Thyroid gland (tissue), 4 donors: Measurements from ENCODE around the gene MANBA. TPM values are rescaled to one million over a fixed set of nuclear protein-coding genes. Genes with fewer than 3 reads are reported as not detected.
A peak's percentile ranks its signal among the peaks of the same experiment; 100 is the strongest.

Experiments used
- DNase-seq, 2 donors: peaks; one replicate each; pipeline ENCODE4 v3.0.0-alpha.2; 2019
- H3K27ac ChIP-seq, 3 donors: fragments of 200-600 bp; sonication (generic); 1 replicate in 2 of 3; 2 replicates in 1 of 3; pipeline ENCODE4 v1.5.1; 2016 to 2019; ENCODE audit warnings: mild to moderate bottlenecking in 1 of 3, moderate library complexity in 1 of 3
- H3K27me3 ChIP-seq: fragments of 200-600 bp; sonication (generic); one replicate; pipeline ENCODE4 v1.5.1; 2019
- H3K36me3 ChIP-seq, 2 donors: fragments of 200-600 bp; sonication (generic); one replicate each; pipeline ENCODE4 v1.5.1; 2016 to 2019
- H3K4me1 ChIP-seq, 2 donors: fragments of 200-600 bp; sonication (generic); one replicate each; pipeline ENCODE4 v1.5.1; 2017 to 2019
- H3K4me3 ChIP-seq, 3 donors: fragments of 200-600 bp; sonication (generic); replicated peaks in 1 of 3; 1 replicate in 2 of 3; 2 replicates in 1 of 3; pipeline ENCODE4 v1.5.1; 2016; ENCODE audit warnings: mild to moderate bottlenecking in 1 of 3
- H3K9me3 ChIP-seq: fragments of 200-600 bp; sonication (generic); one replicate; pipeline ENCODE4 v1.5.1; 2017
- CTCF ChIP-seq, 6 experiments: fragments of 200-600 bp in 3 of 6; fragments of 450-650 bp in 3 of 6; sonication (generic) in 3 of 6; IDR thresholded peaks; one replicate each; pipeline ENCODE4 v1.5.1; 2016 to 2019; ENCODE audit warnings: antibody characterized with exemption in 6 of 6, mild to moderate bottlenecking in 2 of 6, inconsistent platforms in 1 of 6, moderate library complexity in 1 of 6
- POLR2A ChIP-seq, 2 donors: fragments of 450-650 bp; IDR thresholded peaks; one replicate each; pipeline ENCODE4 v1.6.1; 2017; ENCODE audit warnings: antibody characterized with exemption in 2 of 2, mild to moderate bottlenecking in 2 of 2, moderate library complexity in 1 of 2
- WGBS, 2 donors: methylation state at CpG; one replicate each; pipeline ENCODE4 v1.1.5; 2017; 5-methylcytosine and 5-hydroxymethylcytosine counted together
- intact Hi-C: fragments of 100-400 bp; cut with DNase I; formaldehyde crosslinking; loops from one replicate; pipeline ENCODE4 v1.15.1; 2023
- total RNA-seq, 4 donors: library from RNA; depleted of rRNA; stranded (reverse); fragments of >200 nt; gene quantifications; one replicate each; pipeline ENCODE4 v1.2.3, GENCODE V29; 2016

Gene MANBA
- total RNA-seq, 4 donors from 2014 or later, result 41.3 to 53.4 (median 45.5) TPM

GRCh38 chr4:102774254-102774653 lies 13.5 kb upstream of the MANBA start:
- no peak for DNase-seq
- no peak overlapping the region for H3K27ac ChIP-seq
- H3K4me3 ChIP-seq, result no peak overlapping the region
- no peaks in the 10 kb centered on the region for H3K9me3 ChIP-seq
- 62 to 67% methylated on average over 2 of the region's 2 CpGs for WGBS, 2 donors
- intact Hi-C loops, result no loop called here
- TF ChIP-seq POLR2A (IDR thresholded peaks at IDR 0.05), result no peak
- TF ChIP-seq CTCF (IDR thresholded peaks at IDR 0.05), result no peak
- H3K36me3 ChIP-seq, result no peaks in the 10 kb centered on the region
- H3K27me3 ChIP-seq, result no peaks in the 10 kb centered on the region
- H3K4me1 ChIP-seq, result peaks cover 0 to 7% of the 10 kb centered on the region in 2 donors

- Histone ChIP-seq H3K27me3 (no peaks in the 10 kb centered on the region), H3K4me1 (no peaks in the 10 kb centered on the region), H3K36me3 (no peaks in the 10 kb centered on the region), H3K27ac (no peak overlapping the region), H3K9me3 (no peaks in the 10 kb centered on the region), H3K4me3 (no peak overlapping the region)
- intact Hi-C loops, result no loop called here
- TF ChIP-seq POLR2A (IDR thresholded peaks at IDR 0.05) (no peak), CTCF (IDR thresholded peaks at IDR 0.05) (no peak)
- no peak for DNase-seq
- WGBS, 2 donors, result 87 to 91% methylated on average over 4 of the region's 4 CpGs
These were observed 12.1 kb upstream of the MANBA start for GRCh38 chr4:102772738-102773340.

- TF ChIP-seq POLR2A (IDR thresholded peaks at IDR 0.05) (no peak), CTCF (IDR thresholded peaks at IDR 0.05) (no peak)
- WGBS, 2 donors, result 88 to 90% methylated on average over 3 of the region's 3 CpGs
- no peaks in the 10 kb centered on the region for H3K4me1 ChIP-seq
- H3K36me3 ChIP-seq, result no peaks in the 10 kb centered on the region
- H3K27me3 ChIP-seq, result no peaks in the 10 kb centered on the region
- intact Hi-C loops, result no loop called here
- H3K4me3 ChIP-seq, result no peak overlapping the region
- DNase-seq, result no peak
- H3K9me3 ChIP-seq, result no peaks in the 10 kb centered on the region
- H3K27ac ChIP-seq, result no peak overlapping the region
These were observed 4.1 kb upstream of the MANBA start for GRCh38 chr4:102764901-102765300.

- no peak for DNase-seq
- 66 to 76% methylated on average over 14 of the region's 14 CpGs for WGBS, 2 donors
- intact Hi-C loops, result no loop called here
- no peak overlapping the region for H3K27ac ChIP-seq
- no peaks in the 10 kb centered on the region for H3K4me1 ChIP-seq
- H3K9me3 ChIP-seq, result no peaks in the 10 kb centered on the region
- TF ChIP-seq POLR2A (IDR thresholded peaks at IDR 0.05) (no peak), CTCF (IDR thresholded peaks at IDR 0.05) (no peak)
- H3K27me3 ChIP-seq, result no peaks in the 10 kb centered on the region
- no peak overlapping the region for H3K4me3 ChIP-seq
- H3K36me3 ChIP-seq, result no peaks in the 10 kb centered on the region
These were observed 1.1 kb upstream of the MANBA start for GRCh38 chr4:102761906-102762305.

GRCh38 chr4:102761296-102761701 lies 531 bp upstream of the MANBA start:
- DNase-seq, result peak; percentile 3 to 10
- peak overlapping the region in 2 of 3 donors; percentile 67 to 87 for H3K27ac ChIP-seq
- H3K4me3 ChIP-seq, result peak overlapping the region; percentile 81 to 99 (median 82)
- H3K36me3 ChIP-seq, result no peaks in the 10 kb centered on the region
- H3K27me3 ChIP-seq, result no peaks in the 10 kb centered on the region
- TF ChIP-seq CTCF (IDR thresholded peaks at IDR 0.05) (no peak), POLR2A (IDR thresholded peaks at IDR 0.05) (no peak)
- no peaks in the 10 kb centered on the region for H3K9me3 ChIP-seq
- no peaks in the 10 kb centered on the region for H3K4me1 ChIP-seq
- 3 to 4% methylated on average over 15 of the region's 15 CpGs for WGBS, 2 donors
- intact Hi-C loops, result no loop called here
